Measurements from ENCODE around the gene ALOX5.

GRCh38 chr10:45442662-45443061, 68.6 kb downstream of the ALOX5 start:
- TF ChIP-seq CTCF (IDR thresholded peaks at IDR 0.05 in 2 of 3, conservative IDR thresholded peaks at IDR 0.05 in 1 of 3; ENCODE audit: control insufficient read depth in 2 of 3, extremely low read depth in 1 of 3, insufficient read depth in 1 of 3, low read depth in 3 of 3, low read length in 3 of 3) (no peak), SUZ12 (IDR thresholded peaks at IDR 0.05; ENCODE audit: unreplicated experiment) (no peak), JUNB (IDR thresholded peaks at IDR 0.05) (no peak), NFIC (IDR thresholded peaks at IDR 0.05; ENCODE audit: low read depth, low read length) (no peak), ASH2L (IDR thresholded peaks at IDR 0.05; ENCODE audit: borderline replicate concordance, low read depth) (no peak), TBL1XR1 (IDR thresholded peaks at IDR 0.05; ENCODE audit: low read depth, low read length) (no peak), TCF12 (IDR thresholded peaks at IDR 0.05; ENCODE audit: low read depth, low read length) (no peak), ZNF217 (IDR thresholded peaks at IDR 0.05) (no peak), ESRRA (IDR thresholded peaks at IDR 0.05; ENCODE audit: low read length) (no peak)
- TF ChIP-seq, protein P1, sequence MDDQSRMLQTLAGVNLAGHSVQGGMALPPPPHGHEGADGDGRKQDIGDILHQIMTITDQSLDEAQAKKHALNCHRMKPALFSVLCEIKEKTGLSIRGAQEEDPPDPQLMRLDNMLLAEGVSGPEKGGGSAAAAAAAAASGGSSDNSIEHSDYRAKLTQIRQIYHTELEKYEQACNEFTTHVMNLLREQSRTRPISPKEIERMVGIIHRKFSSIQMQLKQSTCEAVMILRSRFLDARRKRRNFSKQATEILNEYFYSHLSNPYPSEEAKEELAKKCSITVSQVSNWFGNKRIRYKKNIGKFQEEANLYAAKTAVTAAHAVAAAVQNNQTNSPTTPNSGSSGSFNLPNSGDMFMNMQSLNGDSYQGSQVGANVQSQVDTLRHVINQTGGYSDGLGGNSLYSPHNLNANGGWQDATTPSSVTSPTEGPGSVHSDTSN (IDR thresholded peaks at IDR 0.05; ENCODE audit: insufficient replicate concordance, low read depth, low read length): no peak
